Measurements from ENCODE around the gene PPFIA3. TPM values are rescaled to one million over a fixed set of nuclear protein-coding genes. Genes with fewer than 3 reads are reported as not detected.

Gene PPFIA3
- total RNA-seq, 1 experiment from 2014 or later = 56.3 TPM

DNA sequence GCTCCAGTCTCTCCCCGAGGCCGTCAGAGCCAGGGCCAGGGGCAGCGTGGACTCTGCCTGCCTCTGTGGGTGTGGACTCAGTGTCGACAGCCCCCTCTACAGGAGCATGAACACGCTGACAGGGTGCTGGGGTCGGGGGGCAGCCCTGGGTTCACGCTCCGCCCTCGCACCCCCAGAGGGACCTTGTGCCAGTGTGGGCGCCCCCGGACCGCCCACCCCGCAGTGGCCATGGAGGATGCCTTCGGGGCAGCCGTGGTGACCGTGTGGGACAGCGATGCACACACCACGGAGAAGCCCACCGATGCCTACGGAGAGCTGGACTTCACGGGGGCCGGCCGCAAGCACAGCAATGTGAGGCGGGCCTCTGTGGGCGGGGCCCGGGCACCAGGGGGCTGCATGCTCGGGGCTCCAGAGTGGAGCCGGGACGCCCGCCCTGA lies 46.5 kb downstream of the PPFIA3 start:
- ATAC-seq (no peak), DNase-seq (no peak)
- Histone ChIP-seq H3K4me3 (ENCODE audit: low read length) (no peak overlapping the region), H3K4me2 (ENCODE audit: low read length) (no peak overlapping the region), H3K27ac (ENCODE audit: low read length) (no peak overlapping the region), H4K20me1 (ENCODE audit: low read length) (no peaks in the 10 kb centered on the region), H3K27me3 (ENCODE audit: low read length) (no peaks in the 10 kb centered on the region), H2AFZ (ENCODE audit: low read length) (no peak overlapping the region), H3K4me1 (ENCODE audit: insufficient read depth, low read length) (peaks cover 10% of the 10 kb centered on the region), H3K36me3 (ENCODE audit: low read depth, low read length) (peaks cover 5% of the 10 kb centered on the region), H3K9me3 (ENCODE audit: low read length) (no peaks in the 10 kb centered on the region), H3K9ac (ENCODE audit: low read length) (no peak overlapping the region), H3K79me2 (ENCODE audit: low read length) (no peaks in the 10 kb centered on the region), H3K9me2 (replicated peaks; ENCODE audit: low read length) (no peaks in the 10 kb centered on the region), H3F3A (ENCODE audit: low read length, unreplicated experiment) (no peaks in the 10 kb centered on the region)
- BruUV-seq (replicated peaks) = no TSS peak
- POLR2A ChIA-PET (ENCODE audit: unreplicated experiment) = no interaction called here
- CTCF ChIA-PET = interaction anchor here (1.2 kb wide), 1 partner anchor 33 kb away, joined by 4 read pairs; no protein-coding TSS in a partner anchor
- intact Hi-C loops (cut with micrococcal nuclease) = loop anchor here (1.0 kb wide), 1 partner anchor 33 kb away; no protein-coding TSS in a partner anchor
- TF ChIP-seq CTCF (conservative IDR thresholded peaks at IDR 0.05; ENCODE audit: low read depth, low read length) (no peak), EZH2 (IDR thresholded peaks at IDR 0.05; ENCODE audit: low read length, unreplicated experiment) (no peak), EZH2phosphoT487 (IDR thresholded peaks at IDR 0.05; ENCODE audit: borderline replicate concordance, low read length) (no peak)

DNA sequence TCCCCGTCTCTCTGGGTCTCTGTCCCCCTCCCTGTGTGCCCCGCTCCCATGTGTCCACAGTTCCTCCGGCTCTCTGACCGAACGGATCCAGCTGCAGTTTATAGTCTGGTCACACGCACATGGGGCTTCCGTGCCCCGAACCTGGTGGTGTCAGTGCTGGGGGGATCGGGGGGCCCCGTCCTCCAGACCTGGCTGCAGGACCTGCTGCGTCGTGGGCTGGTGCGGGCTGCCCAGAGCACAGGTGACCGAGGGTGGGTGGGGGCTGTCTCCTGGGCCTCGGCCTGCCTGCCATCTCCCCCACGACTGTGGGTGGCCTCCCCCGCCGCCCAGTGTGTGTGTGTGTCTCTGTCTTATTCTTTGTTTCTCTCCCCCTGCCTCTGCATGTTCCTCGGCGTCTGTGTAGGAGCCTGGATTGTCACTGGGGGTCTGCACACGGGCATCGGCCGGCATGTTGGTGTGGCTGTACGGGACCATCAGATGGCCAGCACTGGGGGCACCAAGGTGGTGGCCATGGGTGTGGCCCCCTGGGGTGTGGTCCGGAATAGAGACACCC lies 48.6 kb downstream of the PPFIA3 start:
- Histone ChIP-seq H3K27me3 (ENCODE audit: low read length) (no peaks in the 10 kb centered on the region), H3K36me3 (ENCODE audit: low read depth, low read length) (peaks cover 18% of the 10 kb centered on the region), H3K27ac (ENCODE audit: low read length) (no peak overlapping the region), H3K9me3 (ENCODE audit: low read length) (no peaks in the 10 kb centered on the region), H3F3A (ENCODE audit: low read length, unreplicated experiment) (no peaks in the 10 kb centered on the region), H3K4me1 (ENCODE audit: insufficient read depth, low read length) (peaks cover 10% of the 10 kb centered on the region), H3K4me2 (ENCODE audit: low read length) (no peak overlapping the region), H4K20me1 (ENCODE audit: low read length) (no peaks in the 10 kb centered on the region), H3K9ac (ENCODE audit: low read length) (no peak overlapping the region), H3K4me3 (ENCODE audit: low read length) (no peak overlapping the region), H2AFZ (ENCODE audit: low read length) (no peak overlapping the region), H3K9me2 (replicated peaks; ENCODE audit: low read length) (no peaks in the 10 kb centered on the region), H3K79me2 (ENCODE audit: low read length) (no peaks in the 10 kb centered on the region)
- intact Hi-C loops (cut with micrococcal nuclease) = no loop called here
- DNase-seq (no peak), ATAC-seq (no peak)
- CTCF ChIA-PET = no interaction called here
- no peak for TF ChIP-seq CTCF (conservative IDR thresholded peaks at IDR 0.05; ENCODE audit: low read depth, low read length)
- no peak for TF ChIP-seq EZH2 (IDR thresholded peaks at IDR 0.05; ENCODE audit: low read length, unreplicated experiment)
- no peak for TF ChIP-seq EZH2phosphoT487 (IDR thresholded peaks at IDR 0.05; ENCODE audit: borderline replicate concordance, low read length)
- BruUV-seq (replicated peaks) = no TSS peak
- POLR2A ChIA-PET (ENCODE audit: unreplicated experiment) = no interaction called here

DNA sequence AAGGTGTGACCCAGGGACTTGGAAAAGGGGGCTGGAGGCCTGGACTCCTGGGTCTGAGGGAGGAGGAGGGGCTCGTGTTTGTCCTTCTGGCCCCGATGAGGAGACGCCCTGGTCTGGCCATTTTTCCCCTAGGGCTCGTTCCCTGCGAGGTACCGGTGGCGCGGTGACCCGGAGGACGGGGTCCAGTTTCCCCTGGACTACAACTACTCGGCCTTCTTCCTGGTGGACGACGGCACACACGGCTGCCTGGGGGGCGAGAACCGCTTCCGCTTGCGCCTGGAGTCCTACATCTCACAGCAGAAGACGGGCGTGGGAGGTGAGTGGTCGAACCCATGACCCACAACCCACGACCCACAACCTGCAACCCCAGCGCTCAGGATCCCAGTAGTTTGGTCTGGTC lies 49.1 kb downstream of the PPFIA3 start:
- no peaks in the 10 kb centered on the region for H3K79me2 ChIP-seq (ENCODE audit: low read length)
- H3K27ac ChIP-seq (ENCODE audit: low read length) = no peak overlapping the region
- H3K9me3 ChIP-seq (ENCODE audit: low read length) = no peaks in the 10 kb centered on the region
- no TSS peak for BruUV-seq (replicated peaks)
- ATAC-seq (no peak), DNase-seq (no peak)
- ChIA-PET POLR2A (ENCODE audit: unreplicated experiment) (no interaction called here), CTCF (no interaction called here)
- TF ChIP-seq EZH2phosphoT487 (IDR thresholded peaks at IDR 0.05; ENCODE audit: borderline replicate concordance, low read length) (no peak), CTCF (conservative IDR thresholded peaks at IDR 0.05; ENCODE audit: low read depth, low read length) (no peak), EZH2 (IDR thresholded peaks at IDR 0.05; ENCODE audit: low read length, unreplicated experiment) (no peak)
- peaks cover 10% of the 10 kb centered on the region for H3K4me1 ChIP-seq (ENCODE audit: insufficient read depth, low read length)
- no peaks in the 10 kb centered on the region for H3F3A ChIP-seq (ENCODE audit: low read length, unreplicated experiment)
- no peak overlapping the region for H3K4me2 ChIP-seq (ENCODE audit: low read length)
- H3K27me3 ChIP-seq (ENCODE audit: low read length) = no peaks in the 10 kb centered on the region
- H3K4me3 ChIP-seq (ENCODE audit: low read length) = no peak overlapping the region
- H2AFZ ChIP-seq (ENCODE audit: low read length) = no peak overlapping the region
- no peak overlapping the region for H3K9ac ChIP-seq (ENCODE audit: low read length)
- peaks cover 23% of the 10 kb centered on the region for H3K36me3 ChIP-seq (ENCODE audit: low read depth, low read length)
- no peaks in the 10 kb centered on the region for H3K9me2 ChIP-seq (replicated peaks; ENCODE audit: low read length)
- no peaks in the 10 kb centered on the region for H4K20me1 ChIP-seq (ENCODE audit: low read length)
- intact Hi-C loops (cut with micrococcal nuclease) = no loop called here

Measured in PC-3 (cell line).